HG03175 (cell line): Measurements from ENCODE around the gene DMD.
"Not testable (repeated sequence)": the region's sequence is repeated elsewhere in the genome, so short reads cannot be mapped to it uniquely, and the experiment has no call there.

Experiments used
- ATAC-seq: cut with Tn5 transposase; IDR thresholded peaks from one replicate; pipeline ENCODE4 v1.9.1; 2021; ENCODE audit warnings: mild to moderate bottlenecking, moderate library complexity; ENCODE audit not compliant: unreplicated experiment

DMD gene

DNA sequence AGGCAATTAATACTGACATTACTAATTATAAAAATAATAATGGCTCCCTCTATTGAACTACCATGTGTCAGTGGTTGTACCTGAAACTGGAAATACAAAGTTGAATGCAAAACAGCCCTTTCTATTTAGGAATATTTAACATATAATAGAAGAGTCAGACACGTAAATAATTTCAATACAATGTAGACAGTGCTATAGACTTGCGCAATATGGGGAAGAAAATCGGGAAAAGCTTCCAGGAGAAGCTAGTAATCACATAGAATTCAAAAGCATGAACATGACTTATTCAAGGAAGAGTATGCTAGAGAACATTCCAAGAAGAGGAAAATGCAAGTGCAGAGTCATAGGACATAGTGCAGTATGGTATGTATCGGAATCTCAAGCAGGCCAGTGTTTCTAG, 1730.7 kb downstream of the DMD start:
- ATAC-seq = no peak

DNA sequence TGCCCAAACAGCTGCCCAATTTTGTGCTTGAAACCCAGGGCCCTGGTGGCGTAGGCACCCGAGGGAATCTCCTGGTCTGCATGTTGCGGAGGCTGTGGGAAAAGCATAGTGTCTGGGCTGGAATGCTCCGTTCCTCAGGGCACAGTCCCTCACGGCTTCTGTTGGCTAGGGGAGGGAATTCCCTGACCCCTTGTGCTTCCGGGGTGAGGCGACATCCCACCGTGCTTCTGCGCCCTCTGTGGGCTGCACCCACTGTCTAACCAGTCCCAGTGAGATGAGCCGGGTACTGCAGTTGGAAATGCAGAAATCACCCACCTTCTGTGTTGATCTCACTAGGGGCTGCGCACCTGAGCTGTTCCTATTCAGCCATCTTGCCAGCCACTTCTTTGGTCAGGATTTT, 1740.1 kb downstream of the DMD start:
- no peak for ATAC-seq

DNA sequence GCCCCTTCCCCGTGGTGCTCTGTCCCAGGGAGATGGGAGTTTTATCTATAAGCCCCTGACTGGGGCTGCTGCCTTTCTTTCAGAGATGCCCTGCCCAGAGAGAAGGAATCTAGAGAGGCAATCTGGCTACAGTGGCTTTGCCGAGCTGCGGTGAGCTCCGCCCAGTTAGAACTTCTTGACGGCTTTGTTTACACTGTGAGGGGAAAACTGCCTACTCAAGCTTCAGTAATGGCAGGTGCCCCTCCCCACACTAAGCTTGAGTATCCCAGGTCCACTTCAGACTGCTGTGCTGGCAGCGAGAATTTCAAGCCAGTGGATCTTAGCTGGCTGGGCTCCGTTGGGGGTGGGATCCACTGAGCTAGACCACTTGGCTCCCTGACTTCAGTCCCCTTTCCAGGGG, 1740.6 kb downstream of the DMD start:
- not testable (repeated sequence) for ATAC-seq

DNA sequence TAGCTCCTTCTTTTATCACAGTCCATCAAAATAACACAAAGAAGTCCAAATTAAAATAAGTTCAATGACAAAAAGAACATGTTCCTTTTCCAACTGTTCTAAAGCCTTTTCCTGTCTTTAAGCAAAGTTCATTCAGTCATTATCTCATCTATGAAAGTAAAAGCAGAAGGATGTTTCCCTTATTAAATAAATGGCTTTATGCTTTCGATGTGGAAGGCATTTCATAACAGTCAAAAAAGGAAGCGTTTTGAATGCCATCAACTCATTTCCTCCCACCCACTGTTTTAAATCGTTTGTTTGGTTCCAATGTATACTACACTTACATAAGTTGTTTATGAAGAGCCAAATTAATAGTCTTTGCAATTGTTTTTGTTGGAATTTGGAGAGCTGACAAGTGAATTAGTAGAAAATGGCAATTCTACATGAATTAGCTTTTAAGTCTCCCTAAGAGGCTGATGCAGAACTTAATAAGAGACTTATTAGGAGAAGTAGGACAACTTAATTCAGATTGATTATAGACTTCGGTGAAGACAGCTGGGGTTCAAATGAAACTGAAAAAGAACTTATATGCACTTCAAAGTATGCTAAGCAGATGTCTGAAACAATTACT, 1746.9 kb downstream of the DMD start:
- no peak for ATAC-seq

DNA sequence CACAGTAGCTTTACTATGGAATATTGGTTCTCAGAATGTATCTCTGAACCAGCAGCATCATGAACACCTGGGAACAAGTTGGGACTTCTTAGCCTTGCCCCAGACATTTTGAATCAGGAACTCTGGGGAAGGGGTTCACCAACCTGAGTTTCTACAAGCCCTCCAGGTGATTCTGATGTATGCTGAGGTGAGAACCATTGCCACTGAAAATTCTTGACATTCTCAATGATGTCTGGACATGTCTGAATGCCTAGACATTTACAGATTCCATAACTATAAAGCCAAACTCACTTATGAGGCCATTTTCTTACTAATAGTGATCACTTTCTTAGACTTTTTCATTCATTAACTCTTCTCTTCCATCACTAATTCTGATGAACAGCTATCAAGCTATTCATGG, 1750.1 kb downstream of the DMD start:
- no peak for ATAC-seq

DNA sequence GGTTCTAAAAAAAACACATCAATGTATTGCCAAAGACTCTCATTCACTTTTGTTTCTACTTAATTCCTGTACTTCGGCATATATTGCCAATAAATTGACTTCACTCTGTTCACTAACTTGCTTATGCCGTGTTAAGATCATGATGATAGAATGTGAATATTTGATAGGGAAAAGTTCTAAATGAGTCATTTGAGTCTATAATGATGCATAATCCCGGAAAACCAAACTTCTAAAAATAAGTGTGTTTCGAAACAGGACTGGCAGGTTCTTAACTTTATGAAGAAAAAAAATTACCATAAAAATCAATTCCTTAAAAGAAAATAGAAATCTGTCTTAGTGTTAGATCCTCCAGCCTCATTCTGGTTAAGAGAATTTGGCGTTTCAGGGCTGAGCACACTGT, 1752.0 kb downstream of the DMD start:
- no peak for ATAC-seq

DNA sequence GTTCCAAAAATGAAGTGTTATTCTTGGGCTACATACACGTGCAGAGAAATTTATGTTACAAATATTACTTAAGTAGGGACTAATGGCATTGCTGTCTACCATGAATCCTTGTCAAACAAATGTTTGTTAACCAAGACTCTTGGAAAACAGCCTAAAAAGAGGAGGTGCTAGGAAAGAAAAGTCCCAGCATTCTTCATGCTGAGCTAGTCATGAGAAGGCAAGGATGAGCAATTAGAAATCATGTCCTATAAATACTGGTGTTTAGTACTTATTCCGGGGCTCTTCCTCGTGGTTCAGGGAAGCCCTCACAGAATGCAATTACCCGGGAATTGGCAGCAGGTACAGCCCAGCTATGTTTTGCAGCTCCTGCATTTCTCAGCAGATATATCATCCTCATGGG, 1761.4 kb downstream of the DMD start:
- ATAC-seq = no peak

DNA sequence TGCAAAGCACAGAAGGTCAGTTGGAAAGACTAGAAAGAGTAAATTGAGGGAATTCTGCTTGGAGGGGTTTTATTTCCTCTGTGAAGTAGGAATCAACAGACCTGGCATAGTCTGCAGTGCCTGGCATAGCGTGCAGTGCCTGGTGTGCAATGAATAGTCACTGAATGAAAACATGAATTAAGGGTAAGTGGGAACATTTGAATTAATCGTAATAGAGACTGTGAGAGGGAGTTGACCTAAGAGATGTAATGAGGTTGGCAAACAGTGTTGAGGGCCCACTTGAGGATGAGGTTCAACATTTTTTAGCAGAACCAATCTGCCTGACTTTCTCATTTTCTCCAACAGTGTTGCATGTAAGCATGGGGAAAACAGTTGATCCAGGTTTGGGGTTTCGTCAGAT, 1762.3 kb downstream of the DMD start:
- ATAC-seq = no peak

DNA sequence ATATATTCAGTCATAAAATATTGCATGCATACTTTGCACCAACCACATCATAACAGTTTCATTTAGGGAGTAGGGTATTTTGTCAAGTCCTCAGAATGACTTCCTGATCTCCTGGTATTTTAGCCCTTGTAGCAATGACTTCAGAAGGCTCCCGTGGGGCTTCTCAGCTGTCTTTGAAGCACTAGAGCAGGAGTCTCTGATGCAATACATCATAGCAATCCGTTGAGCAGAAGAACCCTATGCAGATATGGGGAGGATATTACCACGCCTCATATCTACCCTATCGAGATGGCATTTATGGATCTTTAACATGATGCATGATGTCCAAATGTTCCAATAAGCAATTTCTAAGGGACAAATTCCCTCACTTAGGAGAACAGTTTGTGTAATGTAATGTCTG, 1765.8 kb downstream of the DMD start:
- ATAC-seq = no peak

DNA sequence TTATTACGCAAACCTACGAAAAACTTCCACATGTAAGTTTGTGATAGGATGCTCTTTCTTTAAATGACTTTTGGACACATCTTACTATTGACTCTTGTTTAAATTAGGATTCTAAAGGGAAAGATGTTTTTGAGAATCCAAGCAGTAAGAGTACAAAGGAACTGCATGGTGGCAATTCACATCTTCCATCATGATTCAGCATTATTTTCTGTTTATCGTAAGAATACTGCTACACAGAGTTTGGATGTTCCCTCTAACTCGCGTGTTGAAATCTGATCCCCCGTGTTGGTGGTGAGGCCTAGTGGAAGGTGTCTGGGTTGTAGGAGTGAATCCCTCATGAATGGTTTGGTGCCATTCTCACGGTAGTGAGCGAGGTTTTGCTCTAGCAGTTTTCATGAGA, 1767.7 kb downstream of the DMD start:
- ATAC-seq = no peak

DNA sequence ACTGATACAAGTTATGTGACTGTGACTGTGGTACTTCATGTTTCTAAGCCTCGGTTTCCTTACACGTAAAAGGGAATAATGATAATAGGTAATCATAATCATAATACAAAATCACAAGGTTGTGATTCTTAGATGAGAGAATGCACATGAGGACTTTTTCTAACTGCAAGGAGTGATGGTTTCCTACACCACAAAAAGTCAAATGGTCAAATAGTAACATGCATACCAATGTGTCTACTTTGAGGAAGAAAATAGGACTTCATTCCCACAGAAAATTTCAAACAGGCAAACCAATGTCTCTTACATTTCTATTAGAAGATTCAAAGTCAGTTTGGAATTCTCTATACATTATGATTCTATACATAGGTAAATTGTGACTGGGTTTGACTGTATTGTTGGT, 1770.8 kb downstream of the DMD start:
- no peak for ATAC-seq

DNA sequence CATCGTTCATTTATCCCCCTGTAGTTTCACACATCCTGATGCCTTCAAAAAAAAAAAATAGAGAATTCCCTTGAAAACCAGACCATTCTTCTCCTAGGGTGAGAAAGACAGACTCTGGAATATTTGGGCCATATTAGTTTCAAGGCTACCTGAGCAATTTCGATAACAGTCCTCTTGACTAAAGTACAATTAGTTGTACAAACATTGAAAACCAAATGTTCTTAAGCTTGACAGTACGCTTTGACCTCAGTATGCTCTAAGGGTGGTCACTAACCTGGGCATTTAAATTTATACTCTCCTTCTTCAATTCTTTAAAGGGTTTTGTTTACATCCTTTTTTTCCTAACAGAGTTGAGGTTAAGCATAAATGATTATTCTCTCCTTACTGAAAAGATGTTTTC, 1774.9 kb downstream of the DMD start:
- ATAC-seq = no peak

DNA sequence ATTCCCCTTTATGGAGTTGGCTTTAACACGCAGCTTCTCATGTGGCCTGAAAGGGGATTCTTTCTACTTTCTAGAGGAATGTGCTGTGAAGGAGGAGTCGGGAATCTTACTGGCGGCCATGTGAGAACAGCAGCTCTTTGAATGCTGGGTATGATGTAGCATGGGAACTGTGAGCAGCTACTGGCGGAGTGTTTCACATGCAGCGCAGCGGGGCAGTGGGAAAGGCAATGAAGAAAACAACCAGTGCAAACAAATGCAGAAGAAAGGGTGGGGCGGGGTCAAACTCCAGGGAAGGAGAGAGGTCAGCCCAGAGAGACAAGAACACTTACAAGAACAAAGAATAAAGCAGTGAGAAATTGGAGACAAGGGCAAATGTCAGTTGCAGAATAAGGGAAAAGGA, 1775.8 kb downstream of the DMD start:
- no peak for ATAC-seq

DNA sequence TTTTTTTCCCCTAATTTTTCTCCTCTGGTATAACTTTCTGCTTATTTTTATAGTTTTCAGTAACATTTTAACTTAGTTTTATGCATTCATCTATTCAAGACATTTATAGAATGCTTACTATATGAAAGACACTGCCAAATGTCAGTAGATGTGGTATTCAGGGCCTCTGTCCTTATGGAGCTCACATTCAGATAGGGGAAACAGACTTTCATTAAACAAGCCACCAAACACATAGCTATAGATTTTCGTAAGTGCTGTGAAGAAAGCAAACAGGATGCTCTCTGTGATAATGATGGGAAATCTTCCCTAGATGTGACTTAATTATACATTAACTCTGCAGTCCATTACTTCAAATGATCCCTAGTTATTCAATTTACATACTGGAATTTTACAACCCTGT, 1777.5 kb downstream of the DMD start:
- ATAC-seq = no peak

DNA sequence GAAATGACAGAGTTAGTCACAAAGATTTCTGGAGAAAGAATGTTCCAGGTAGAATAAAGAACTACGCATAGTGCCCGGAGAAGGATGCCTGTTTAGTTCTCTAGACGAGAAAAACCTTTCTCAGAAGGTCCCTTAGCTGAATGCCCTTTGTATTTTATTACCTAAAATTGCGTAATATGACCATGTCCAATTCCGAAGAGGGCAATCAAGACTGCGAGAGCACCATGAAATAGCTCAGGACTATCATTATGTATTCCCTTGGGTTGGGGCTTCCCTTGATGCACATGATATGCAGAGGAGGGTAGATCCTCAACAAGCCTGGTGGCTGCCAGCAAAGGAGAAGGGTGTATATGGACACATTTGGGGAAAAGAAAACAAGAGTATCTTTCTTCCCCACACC, 1781.4 kb downstream of the DMD start:
- no peak for ATAC-seq

DNA sequence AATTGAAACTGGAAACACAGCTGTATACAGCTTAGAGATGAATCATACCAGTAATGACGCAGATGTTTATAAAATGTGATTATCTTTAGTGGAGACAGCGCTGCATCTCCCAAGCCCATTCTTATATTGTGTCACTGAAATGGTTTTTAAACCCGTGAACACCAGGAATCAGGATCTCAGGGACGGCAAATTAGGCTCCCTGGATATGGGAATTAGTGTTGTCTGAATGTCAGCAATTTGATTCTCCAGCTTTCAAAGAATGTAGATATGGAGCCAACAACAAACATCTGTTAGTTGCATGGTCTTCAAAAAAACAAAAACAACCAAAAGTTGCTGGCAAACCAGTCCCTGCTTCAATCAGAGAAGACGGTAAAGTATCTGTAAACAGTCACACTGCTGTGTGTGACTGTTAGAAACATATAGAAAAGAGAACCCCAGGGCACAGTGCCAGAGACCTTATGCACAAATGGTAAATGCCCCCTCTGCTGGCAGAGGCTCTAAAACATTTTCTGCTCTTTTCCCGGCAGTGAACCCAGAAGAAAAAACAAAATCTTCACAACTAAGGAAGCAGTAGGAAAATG, 1787.7 kb downstream of the DMD start:
- ATAC-seq = no peak

DNA sequence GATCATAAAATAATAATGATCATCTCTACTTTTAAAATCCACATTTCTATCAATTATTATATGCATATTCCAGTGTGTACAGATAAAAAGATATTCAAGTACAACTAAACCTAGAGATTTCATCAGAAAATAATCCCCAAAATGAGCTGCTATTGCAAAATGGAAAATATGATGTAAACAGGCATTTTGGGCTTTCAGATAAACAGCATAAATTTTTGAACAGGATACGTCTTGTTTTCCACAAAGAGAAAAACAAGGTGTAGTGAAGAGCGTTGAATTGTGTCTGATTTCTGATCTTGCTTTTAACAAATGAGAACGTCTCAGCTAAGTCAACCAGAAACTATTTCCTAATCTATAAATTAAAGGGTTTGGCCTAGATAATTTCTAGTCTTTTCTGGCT, 1789.9 kb downstream of the DMD start:
- ATAC-seq = no peak

DNA sequence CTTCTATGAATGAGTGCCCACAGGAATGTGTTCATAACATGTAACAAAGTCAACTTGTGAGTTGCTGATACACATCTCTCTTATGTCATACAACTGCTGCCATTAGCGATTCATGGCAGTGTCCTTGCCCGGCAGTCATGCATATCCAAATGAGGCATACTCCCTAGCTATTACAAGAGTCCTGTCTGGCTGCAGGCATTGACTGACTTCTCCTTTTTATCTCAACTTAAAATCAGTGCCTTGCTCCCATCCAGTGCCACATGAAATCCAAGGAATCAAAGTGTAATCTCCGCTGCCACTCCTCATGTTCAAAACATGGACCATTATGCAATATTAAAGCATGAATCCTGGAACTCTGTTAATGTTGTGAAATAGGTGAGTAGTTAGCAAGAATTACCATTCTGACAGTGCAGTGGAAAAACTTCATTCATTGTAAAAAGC, 1790.6 kb downstream of the DMD start:
- no peak for ATAC-seq

DNA sequence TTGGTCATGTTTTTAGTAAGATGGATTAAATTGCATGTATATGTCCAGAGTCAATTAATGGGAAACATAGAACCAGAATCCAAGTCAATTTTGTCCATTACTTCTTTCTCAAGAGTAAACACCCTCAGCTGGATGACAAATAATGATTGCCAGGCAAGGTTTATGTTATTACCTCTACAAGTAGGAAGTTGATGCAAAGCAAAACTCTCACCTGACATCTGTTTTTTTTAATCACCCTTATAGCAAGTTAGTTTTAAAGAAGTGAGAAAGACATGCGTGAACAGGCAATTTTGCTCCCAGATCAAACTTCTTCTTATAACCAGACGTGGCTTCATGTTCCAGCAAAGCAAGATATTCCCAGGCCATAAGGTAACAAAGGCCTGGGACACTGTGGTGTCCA, 1791.0 kb downstream of the DMD start:
- ATAC-seq = no peak

DNA sequence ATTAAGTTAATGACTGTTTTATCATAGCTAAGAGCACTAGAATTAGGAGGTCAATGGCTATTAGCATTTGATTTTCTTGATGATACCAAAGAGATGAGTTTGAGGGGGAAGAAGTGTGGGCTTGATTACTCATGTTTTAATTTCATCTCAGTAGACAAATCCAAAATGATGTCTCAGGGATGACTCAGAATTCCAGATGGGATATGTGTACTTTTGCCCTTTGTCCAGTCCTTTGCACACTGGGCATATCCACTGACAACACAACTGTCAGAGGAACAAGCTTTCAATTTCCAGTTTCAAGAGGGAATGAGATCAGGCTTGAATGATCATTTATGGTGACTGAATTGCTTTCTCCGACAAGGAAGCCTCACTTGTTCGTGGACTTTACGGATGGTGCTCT, 1814.2 kb downstream of the DMD start:
- no peak for ATAC-seq

DNA sequence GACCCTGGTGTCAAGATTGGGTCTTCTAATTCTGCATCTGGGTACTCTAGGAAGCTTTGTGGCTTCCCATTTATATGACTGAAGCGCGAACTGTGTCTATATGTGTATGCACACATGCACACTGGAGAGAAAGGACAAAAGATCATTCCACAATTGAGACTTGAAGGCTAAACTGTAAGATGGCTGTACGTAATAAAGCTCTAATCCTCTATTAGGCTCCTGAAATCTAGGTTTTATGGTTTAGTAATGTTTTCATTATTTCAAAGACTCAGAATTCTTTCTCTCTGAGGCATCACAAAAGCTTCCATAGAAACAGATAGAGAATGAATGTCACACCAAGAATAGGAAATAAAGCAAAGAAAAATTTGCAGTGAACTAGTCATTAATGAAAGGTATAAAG, 1818.8 kb downstream of the DMD start:
- ATAC-seq = no peak

DNA sequence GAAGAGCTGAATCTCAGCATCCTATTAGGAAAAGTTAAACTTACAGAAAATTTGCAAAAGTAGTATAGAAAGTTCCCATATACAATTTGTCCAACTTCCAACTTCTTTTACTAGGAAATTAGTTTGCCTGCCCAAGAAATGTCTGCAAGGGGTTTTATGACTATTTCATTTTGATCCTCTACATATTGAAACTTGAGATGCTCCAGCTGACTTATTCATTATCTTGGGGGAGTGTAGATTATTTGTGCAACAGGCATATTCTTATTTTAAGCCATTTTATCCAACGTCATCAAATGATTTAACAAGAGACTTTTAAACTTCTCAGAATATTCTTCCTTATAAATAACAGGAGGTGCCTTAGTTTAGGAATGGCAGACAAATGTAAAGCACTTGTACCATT, 1822.4 kb downstream of the DMD start:
- ATAC-seq = no peak

DNA sequence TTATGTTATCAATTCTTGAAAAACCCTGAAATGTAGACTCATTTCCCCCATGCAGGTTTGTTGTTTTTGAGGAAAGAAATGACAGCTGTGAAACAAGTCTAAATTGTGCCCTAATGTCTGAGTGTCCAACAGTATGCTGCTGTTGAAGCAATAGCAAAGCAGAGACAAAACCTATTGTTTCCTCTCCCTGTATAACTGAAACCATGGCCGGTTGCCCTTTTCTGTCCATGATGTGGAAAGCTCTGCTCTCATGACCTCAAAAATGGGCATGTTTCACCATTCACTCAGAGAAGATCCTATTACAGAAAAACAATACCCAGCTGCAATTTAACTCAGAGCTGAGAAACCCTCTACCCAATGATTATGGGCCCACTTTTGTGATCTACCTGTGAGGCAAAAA, 1826.9 kb downstream of the DMD start:
- no peak for ATAC-seq
